Measurements from ENCODE around the gene MYO15B. TPM values are rescaled to one million over a fixed set of nuclear protein-coding genes. Genes with fewer than 3 reads are reported as not detected.

The MYO15B gene
- total and polyA plus RNA-seq, 2 of the 13 experiments (the other 11 are each of a cell fraction or from before 2014, with no cell fraction given), result 2.8 to 8.1 TPM

- no peak; the same call in 1 of the 2 replicates for TF ChIP-seq NFKBIZ (CRISPR knock-in tag; IDR thresholded peaks at IDR 0.05)
- no peak for TF ChIP-seq EED (CRISPR knock-in tag; IDR thresholded peaks at IDR 0.05)
- no peak for TF ChIP-seq ZNF577 (CRISPR knock-in tag; IDR thresholded peaks at IDR 0.05; ENCODE audit: borderline replicate concordance, low read depth)
- TF ChIP-seq ZNF749 (CRISPR knock-in tag; IDR thresholded peaks at IDR 0.05; ENCODE audit: borderline replicate concordance), result no peak
- peak; percentile 84; the same call in 1 of the 2 replicates for TF ChIP-seq ZNF230 (CRISPR knock-in tag; IDR thresholded peaks at IDR 0.05)
- TF ChIP-seq REXO4 (CRISPR knock-in tag; IDR thresholded peaks at IDR 0.05; ENCODE audit: borderline replicate concordance), result no peak
- no peak for TF ChIP-seq ADNP (CRISPR knock-in tag; IDR thresholded peaks at IDR 0.05)
- TF ChIP-seq CENPBD1 (CRISPR knock-in tag; IDR thresholded peaks at IDR 0.05; ENCODE audit: borderline replicate concordance, low read depth), result no peak
- no peak for TF ChIP-seq GABPA (IDR thresholded peaks at IDR 0.05; ENCODE audit: low read depth, low read length)
- no peak for TF ChIP-seq GABPA (CRISPR knock-in tag; IDR thresholded peaks at IDR 0.05; ENCODE audit: low read depth)
- no peak for TF ChIP-seq ZBTB21 (CRISPR knock-in tag; IDR thresholded peaks at IDR 0.05)
- TF ChIP-seq ZXDC (CRISPR knock-in tag; IDR thresholded peaks at IDR 0.05), result no peak
- no peak for TF ChIP-seq ZNF512B (CRISPR knock-in tag; IDR thresholded peaks at IDR 0.05; ENCODE audit: borderline replicate concordance)
- 0 out of 2 replicates have a peak, but pooled peaks have one; percentile 2 for TF ChIP-seq SMAD1 (CRISPR knock-in tag; IDR thresholded peaks at IDR 0.05; ENCODE audit: borderline replicate concordance, low read depth)
- TF ChIP-seq MXD4 (CRISPR knock-in tag; IDR thresholded peaks at IDR 0.05), result no peak; the same call in 1 of the 2 replicates
- TF ChIP-seq HOXA3 (CRISPR knock-in tag; IDR thresholded peaks at IDR 0.05), result no peak
- TF ChIP-seq PBX2 (CRISPR knock-in tag; IDR thresholded peaks at IDR 0.05), result 0 out of 2 replicates have a peak, but pooled peaks have one; percentile 3
- TF ChIP-seq ZZZ3 (CRISPR knock-in tag; IDR thresholded peaks at IDR 0.05; ENCODE audit: borderline replicate concordance), result no peak
- no peak for TF ChIP-seq AGO2 (optimal IDR thresholded peaks at IDR 0.05; ENCODE audit: low read depth, low read length)
- TF ChIP-seq ZNF790 (CRISPR knock-in tag; IDR thresholded peaks at IDR 0.05; ENCODE audit: borderline replicate concordance), result no peak
- no peak for TF ChIP-seq ZNF572 (CRISPR knock-in tag; IDR thresholded peaks at IDR 0.05)
- peak; percentile 74; the same call in 1 of the 2 replicates for TF ChIP-seq ARNTL (CRISPR knock-in tag; IDR thresholded peaks at IDR 0.05)
- TF ChIP-seq GLI4 (CRISPR knock-in tag; IDR thresholded peaks at IDR 0.05; ENCODE audit: borderline replicate concordance), result no peak
Observed at GRCh38 chr17:75557852-75558665, 29.5 kb upstream of the MYO15B start (continued).

Measured in HepG2 (cell line).